ENCODE measurements around the gene MPRIP.
"Not testable (repeated sequence)": the region's sequence is repeated elsewhere in the genome, so short reads cannot be mapped to it uniquely, and the experiment has no call there.

Gene MPRIP

GRCh38 chr17:17042384-17042736, at the start of gene MPRIP:
Gene MPRIP (plus strand): TSS chr17:17042457. CDS start chr17:17042849, 392 bp downstream.
- in situ Hi-C loops (cut with MboI; ENCODE audit: low sequenced_read_pairs) = no loop called here

- in situ Hi-C loops (cut with MboI; ENCODE audit: low sequenced_read_pairs) = no loop called here
Observed at GRCh38 chr17:16994631-16995030, 47.6 kb upstream of the MPRIP start.

DNA sequence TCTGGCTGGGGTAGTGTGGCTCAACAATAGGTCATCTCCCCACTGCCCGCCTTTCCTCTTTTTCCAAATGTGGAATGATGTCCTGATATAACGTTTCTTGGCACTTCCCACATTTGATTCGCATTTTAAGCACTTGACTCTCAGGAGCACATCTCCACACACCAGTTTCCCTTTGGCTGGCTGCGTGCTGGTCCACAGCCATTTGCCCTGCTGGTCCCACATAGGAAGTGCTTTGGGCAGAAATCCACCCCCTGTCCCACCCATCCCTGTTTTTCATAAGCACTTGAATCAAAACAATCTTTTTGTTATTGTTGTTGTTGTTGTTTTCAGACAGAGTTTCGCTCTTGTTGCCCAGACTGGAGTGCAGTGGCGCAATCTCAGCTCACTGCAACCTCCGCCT, 46.3 kb upstream of the MPRIP start:
- in situ Hi-C loops (cut with MboI; ENCODE audit: low sequenced_read_pairs) = no loop called here

DNA sequence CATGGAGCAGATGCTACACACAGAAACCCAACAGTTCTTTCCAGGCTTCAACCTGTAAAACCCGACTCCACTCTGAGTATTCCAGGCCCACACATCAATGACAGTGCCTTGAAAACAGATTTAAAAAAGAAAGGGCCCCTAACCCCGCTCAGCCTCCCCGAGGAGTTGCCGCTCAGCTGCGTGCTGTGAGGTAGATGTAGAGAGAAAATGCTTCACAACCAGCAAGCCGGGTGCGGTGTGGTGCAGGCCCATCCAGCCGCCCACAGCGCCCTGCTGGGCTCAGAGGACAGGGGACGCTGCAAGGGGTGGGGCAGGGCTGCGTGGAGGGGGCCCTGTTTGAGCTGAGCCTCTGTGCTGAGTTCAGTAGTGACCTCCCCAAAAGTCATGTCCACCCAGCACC, 45.5 kb upstream of the MPRIP start:
- in situ Hi-C loops (cut with MboI; ENCODE audit: low sequenced_read_pairs) = not testable (repeated sequence)

- in situ Hi-C loops (cut with MboI; ENCODE audit: low sequenced_read_pairs) = no loop called here
Observed at GRCh38 chr17:16997514-16998429, 44.5 kb upstream of the MPRIP start.

DNA sequence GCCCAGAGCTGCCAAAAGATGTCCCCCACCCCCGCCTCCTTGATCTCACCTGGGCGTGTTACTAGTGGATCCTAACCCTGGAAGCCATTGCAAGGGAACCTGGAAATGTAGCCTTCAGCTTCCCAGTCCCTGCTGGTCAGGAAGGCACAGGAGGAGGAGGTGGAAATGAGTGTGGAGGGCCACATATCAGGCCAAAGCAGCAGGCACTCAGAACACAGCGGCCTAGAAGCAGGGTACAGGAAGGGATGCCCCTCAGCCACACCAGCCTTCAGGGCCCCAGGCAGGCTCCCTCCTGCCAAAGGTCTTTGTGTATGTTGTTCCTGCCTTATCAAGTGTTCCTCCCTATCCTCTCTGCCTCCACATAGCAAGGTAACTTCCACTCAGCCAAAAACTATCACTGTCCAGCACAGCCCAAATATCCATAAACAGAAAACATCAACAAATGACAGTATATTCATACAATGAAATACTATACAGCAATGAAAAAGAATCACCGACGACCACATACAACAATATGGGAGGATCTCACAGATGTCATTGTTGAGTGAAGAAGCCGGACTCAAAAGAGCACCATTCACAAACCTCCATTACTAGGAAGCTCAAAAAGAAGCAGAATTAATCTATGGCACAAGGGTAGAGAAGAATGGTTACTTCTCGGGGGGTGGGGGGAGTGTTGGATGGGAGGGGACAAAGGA, 42.2 kb upstream of the MPRIP start:
- in situ Hi-C loops (cut with MboI; ENCODE audit: low sequenced_read_pairs) = no loop called here

DNA sequence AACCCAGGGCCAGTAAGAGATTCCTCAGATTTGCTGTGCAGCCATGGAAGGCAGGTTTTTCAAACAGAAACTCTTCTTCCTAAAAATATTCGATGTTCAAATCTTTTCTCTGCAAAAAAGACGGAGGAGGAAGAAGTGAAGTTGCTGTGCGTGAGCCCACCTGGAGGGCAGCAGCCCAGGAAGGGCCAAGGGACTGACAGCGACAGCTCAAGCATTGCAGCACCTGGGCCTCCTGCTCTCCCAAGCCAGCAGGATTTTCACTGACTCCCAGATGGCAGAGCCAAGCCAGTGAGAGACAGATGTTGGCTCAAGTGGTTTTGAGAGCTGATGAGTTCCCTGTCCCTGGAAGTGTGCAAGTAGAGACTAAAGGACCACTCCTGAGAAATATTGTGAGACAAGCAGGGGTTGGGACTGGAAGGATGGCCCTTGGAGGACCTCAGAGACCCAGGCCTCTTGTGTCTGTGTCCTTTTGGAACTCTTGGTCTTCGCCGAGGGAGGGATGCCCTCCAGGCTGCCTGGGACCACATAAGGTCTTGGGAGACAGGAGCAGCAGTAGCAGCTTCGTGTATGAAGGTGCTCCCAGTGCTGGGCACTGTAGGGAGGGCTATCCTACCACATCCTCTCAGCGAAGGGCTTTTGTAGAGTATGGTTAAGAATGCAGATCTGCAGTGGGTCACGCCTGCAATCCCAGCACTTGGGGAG, 41.0 kb upstream of the MPRIP start:
- in situ Hi-C loops (cut with MboI; ENCODE audit: low sequenced_read_pairs) = no loop called here

DNA sequence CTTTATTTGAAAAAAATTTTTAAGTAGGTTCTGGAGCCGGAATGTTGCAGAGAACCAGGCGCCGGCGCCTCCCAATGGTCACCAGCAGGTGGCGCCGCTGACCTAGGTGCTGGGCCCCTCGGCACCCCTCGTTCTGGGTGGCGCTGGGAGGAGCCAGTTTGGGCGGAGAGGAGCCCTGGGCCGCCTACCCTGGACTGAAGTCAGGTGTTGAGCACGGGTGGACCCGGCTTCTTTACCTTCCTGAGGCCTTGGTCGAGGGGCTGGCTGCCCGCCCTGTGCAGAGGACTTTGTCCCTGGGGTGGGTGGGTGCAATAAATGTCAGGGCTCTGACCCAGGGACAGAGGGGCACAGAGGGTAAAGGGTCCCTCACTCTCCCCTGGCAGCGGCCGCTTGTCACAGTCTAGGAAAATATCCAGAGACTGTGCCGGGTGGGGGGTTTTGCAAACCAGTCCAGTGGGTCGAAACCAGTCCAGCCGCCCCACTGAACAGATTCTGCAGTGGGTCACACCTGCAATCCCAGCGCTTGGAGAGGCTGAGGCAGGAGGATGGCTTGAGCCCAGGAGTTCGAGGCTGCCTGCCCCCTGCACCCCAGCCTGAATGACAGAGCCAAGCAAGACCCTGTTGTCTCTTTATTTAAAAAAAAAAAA, 40.3 kb upstream of the MPRIP start:
- in situ Hi-C loops (cut with MboI; ENCODE audit: low sequenced_read_pairs) = no loop called here

- in situ Hi-C loops (cut with MboI; ENCODE audit: low sequenced_read_pairs) = not testable (repeated sequence)
Observed at GRCh38 chr17:17002731-17003715, 39.2 kb upstream of the MPRIP start.

GRCh38 chr17:17004251-17004996, 37.8 kb upstream of the MPRIP start:
- in situ Hi-C loops (cut with MboI; ENCODE audit: low sequenced_read_pairs) = no loop called here

DNA sequence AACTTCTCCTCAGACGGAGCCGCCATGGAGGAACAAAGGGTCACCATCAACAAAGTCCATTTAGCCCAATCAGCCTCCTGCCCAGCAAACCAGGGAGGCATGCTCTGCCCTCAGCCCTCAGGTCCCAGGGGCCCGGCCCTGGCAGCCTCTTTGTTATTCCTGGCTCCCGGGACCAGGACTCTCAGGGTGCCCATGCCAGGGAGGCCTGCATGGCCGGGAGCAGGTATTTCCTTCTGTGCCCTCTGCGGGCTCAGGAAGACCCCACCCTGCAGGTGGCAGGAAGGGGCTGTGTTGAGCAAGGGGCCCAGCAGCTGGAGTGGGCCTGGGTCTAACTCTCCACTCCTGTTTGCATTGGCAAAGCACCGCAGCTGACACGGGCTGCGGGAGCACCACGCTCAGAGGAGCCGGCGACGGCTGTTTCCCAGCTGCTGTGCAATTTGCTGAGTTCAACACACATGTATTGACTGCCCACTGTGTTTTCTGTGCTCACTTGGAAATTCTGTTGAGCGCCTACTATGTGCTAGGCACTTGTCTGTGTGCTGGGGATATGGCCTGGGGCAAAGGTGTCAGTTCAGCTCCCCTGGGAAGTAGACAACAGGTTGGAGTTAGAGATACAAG, 37.2 kb upstream of the MPRIP start:
- in situ Hi-C loops (cut with MboI; ENCODE audit: low sequenced_read_pairs) = not testable (repeated sequence)

DNA sequence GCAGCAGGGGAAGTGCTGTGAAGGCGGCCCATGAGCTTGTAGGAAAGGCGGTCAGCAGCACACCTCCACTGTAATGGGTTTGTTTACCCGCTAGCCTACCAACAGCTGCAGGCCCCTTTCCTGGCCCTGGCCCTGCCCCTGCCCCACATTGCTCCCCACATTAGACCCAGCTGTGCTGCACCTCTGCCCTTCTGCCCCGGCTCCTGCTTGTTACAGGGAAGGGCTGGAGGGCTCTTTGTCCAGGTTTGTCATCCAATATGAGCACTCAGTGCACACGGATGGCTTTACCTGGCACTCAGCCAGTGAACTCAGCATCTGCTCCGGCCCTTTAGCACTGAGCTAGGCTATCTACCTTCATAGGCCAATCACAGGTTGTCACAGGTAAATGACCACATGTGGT, 34.4 kb upstream of the MPRIP start:
- in situ Hi-C loops (cut with MboI; ENCODE audit: low sequenced_read_pairs) = not testable (repeated sequence)

DNA sequence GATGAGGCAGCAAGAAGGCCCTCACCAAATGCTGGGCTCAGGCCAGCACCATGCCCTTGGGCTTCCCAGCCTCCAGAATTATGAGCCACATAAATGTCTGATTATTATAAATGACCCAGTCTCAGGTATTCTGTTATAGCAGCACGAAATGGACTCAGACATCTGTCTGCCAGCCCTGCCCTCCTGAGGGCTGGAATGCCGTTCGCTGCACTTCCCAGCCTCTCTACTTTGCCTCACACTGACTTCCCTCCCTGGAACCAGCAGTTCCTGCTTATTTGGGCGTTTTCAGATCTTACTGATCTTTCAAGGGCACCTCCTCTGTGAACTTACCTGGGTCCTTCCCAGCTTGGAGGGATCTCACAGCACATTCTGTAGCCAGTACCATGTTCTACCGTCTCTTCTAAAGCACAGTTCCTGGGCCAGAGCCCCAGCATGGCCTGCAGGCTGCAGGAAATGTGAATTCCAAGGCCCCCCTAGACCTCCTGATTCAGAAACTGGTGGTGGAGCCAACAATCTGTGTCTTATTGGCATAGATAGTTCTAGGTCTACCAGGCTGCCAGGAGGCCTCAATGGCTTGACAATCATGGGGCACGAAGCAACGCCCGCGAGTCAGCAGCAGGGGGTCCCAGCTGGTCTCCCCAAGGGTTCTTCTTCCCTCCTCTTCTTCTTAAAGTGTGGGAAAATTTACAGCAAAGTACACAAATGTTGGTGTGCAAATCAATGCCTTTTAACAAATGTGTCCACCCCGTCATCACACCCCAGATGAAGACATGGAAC, 33.4 kb upstream of the MPRIP start:
- in situ Hi-C loops (cut with MboI; ENCODE audit: low sequenced_read_pairs) = not testable (repeated sequence)

- in situ Hi-C loops (cut with MboI; ENCODE audit: low sequenced_read_pairs) = not testable (repeated sequence)
Observed at GRCh38 chr17:17009972-17010371, 32.3 kb upstream of the MPRIP start.

- in situ Hi-C loops (cut with MboI; ENCODE audit: low sequenced_read_pairs) = not testable (repeated sequence)
Observed at GRCh38 chr17:17010545-17011034, 31.7 kb upstream of the MPRIP start.

DNA sequence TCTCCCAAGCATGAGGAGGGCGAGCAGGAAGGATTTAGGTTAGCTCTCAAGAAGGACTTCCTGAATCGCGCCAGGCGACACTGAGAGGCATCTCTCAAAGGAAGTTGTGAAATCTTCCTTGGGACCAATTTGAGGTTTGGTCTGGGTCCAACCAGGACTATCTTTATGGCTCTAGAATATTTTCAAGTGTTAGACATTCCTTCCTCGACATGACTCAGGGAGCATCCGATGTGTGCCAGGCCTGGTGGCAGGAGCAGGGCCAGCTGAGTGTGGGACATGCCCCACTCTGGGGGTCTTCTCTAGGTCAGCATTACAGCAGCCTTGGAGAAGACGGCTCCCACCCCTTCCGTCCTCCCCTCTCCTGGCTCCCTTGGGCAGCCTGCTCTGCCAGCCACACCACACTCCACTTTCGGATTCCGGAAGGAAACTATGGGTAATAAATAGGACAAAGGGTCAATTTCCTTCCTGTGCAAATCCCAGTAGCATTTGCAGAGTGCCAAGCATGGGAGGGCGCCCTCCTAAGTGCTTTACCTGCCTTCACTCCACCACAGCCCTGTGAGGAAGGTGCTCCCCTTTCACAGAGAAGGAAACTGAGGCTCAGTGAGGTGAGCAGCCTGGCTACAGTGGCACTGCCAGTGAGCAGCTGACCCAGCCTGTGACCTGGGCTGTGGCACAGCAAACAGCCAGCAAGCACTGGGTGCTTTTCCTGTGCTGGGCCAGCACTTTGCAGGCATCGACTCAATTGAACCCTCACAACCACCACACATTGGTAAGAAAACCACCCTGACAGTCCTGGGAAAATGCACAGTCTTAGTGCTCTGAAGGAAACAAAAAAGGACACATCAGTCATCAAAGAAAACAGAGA, 31.0 kb upstream of the MPRIP start:
- in situ Hi-C loops (cut with MboI; ENCODE audit: low sequenced_read_pairs) = not testable (repeated sequence)

All from HL-60/S4 (cell line).